Activated naive CD8-positive, alpha-beta T cell treated with anti-CD3 and anti-CD28 coated beads, Interleukin-2, amount 50 U/mL, for 24 hours (primary cell): ENCODE results near the gene GRK1.

Experiments used
- ATAC-seq: fragments of 150-1000 bp; cut with Tn5 transposase; one replicate; pipeline ENCODE4 v1.10.0; 2021
- DNase-seq: peaks from one replicate; pipeline ENCODE4 v3.0.0; 2021
- H3K27ac Mint-ChIP-seq: one replicate; pipeline ENCODE4 v1.8.0; 2021; ENCODE audit warnings: mild to moderate bottlenecking, mixed read lengths
- H3K27me3 Mint-ChIP-seq: one replicate; pipeline ENCODE4 v1.8.0; 2021; ENCODE audit warnings: mixed read lengths
- H3K36me3 Mint-ChIP-seq: one replicate; pipeline ENCODE4 v1.8.0; 2021; ENCODE audit warnings: low read depth, mixed read lengths
- H3K4me1 Mint-ChIP-seq: one replicate; pipeline ENCODE4 v1.8.0; 2021; ENCODE audit warnings: mixed read lengths
- H3K4me3 Mint-ChIP-seq: one replicate; pipeline ENCODE4 v1.8.0; 2021; ENCODE audit warnings: mild to moderate bottlenecking, moderate library complexity, mixed read lengths
- H3K9me3 Mint-ChIP-seq: one replicate; pipeline ENCODE4 v1.8.0; 2021; ENCODE audit warnings: mixed read lengths

GRK1 gene

DNA sequence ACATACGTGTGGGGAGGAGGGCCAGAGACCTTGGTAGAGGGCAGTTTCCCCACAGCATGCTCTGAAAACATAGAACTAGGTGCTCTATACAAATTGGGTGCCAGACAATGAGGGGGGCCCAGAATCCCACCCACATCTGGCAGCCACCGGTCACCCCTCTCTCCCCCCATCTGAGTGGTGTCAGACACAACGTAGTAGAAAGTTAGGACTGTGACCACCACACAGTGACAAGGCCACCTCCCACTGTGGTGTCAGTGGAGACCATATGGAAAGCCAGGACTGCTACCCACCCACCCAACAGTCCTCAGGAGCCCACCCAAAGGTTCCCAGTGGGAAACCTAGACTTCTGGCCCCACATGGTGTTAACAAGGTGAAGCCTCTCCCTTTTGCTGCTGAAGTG is 7.0 kb upstream of the GRK1 start:
- Mint-ChIP-seq H3K4me3 (no peak overlapping the region), H3K4me1 (no peaks in the 10 kb centered on the region), H3K36me3 (no peaks in the 10 kb centered on the region), H3K27me3 (no peaks in the 10 kb centered on the region), H3K27ac (no peak overlapping the region), H3K9me3 (peaks cover 9% of the 10 kb centered on the region)
- no peak for DNase-seq
- ATAC-seq: no peak

DNA sequence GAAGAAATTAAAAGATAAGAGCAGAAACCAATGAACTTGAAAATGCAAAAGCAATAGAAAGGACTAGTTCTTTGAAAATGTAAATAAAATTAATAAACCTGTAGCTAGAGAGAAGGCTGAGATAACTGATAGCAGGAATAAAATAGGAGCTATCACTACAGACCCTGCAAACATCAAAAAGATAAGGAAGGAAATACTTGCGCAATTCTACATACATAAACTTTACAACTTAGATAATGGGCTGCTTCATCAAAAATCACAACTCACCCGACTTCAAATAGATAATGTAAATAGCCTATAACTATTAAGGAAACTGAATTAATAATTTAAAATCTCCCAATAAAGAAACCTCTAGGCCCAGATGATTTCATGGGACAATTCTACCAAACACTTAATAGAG is 5.5 kb upstream of the GRK1 start:
- H3K4me3 Mint-ChIP-seq: no peak overlapping the region
- no peak for ATAC-seq
- H3K9me3 Mint-ChIP-seq: peaks cover 9% of the 10 kb centered on the region
- H3K36me3 Mint-ChIP-seq: no peaks in the 10 kb centered on the region
- no peak for DNase-seq
- no peak overlapping the region for H3K27ac Mint-ChIP-seq
- H3K27me3 Mint-ChIP-seq: no peaks in the 10 kb centered on the region
- H3K4me1 Mint-ChIP-seq: no peaks in the 10 kb centered on the region

- no peak overlapping the region for H3K4me3 Mint-ChIP-seq
- peaks cover 9% of the 10 kb centered on the region for H3K9me3 Mint-ChIP-seq
- H3K4me1 Mint-ChIP-seq: no peaks in the 10 kb centered on the region
Observed at GRCh38 chr13:113663934-113664333, 3.1 kb upstream of the GRK1 start.

GRCh38 chr13:113664751-113665596 is 2.0 kb upstream of the GRK1 start:
- ATAC-seq (no peak), DNase-seq (no peak)
- Mint-ChIP-seq H3K4me1 (no peaks in the 10 kb centered on the region), H3K9me3 (peaks cover 9% of the 10 kb centered on the region), H3K27me3 (no peaks in the 10 kb centered on the region), H3K4me3 (no peak overlapping the region), H3K36me3 (no peaks in the 10 kb centered on the region), H3K27ac (no peak overlapping the region)

More at GRCh38 chr13:113663934-113664333, 3.1 kb upstream of the GRK1 start:
- no peak overlapping the region for H3K27ac Mint-ChIP-seq
- H3K27me3 Mint-ChIP-seq: no peaks in the 10 kb centered on the region
- no peak for ATAC-seq
- H3K36me3 Mint-ChIP-seq: no peaks in the 10 kb centered on the region
- no peak for DNase-seq

DNA sequence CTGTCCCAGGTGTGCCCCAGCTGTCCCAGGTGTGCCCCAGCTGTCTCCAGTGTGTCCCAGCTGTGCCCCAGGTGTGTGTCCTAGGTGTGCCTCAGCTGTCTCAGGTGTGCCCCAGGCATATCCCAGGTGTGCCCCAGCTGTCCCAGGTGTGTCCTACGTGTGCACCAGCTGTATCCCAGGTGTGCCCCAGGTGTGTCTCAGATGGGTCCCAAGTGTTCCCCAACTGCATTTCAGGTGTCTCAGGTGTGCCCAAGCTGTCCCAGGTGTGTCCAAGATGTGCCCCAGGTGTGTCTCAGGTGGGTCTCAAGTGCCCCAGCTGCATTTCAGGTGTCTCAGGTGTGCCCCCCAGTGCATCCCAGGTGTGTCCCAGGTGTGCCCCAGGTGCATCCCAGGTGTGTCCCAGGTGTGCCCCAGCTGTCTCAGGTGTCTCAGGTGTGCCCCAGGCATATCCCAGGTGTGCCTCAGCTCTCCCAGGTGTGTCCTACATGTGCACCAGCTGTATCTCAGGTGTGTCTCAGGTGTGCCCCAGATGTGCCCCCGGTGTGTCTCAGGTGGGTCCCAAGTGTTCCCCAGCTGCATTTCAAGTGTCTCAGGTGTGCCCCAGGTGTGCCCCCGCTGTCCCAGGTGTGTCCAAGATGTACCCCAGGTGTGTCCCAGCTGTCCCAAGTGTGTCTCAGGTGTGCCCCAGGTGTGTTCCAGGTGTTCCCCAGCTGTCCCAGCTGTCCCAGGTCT is 1.3 kb upstream of the GRK1 start:
- H3K4me1 Mint-ChIP-seq: no peaks in the 10 kb centered on the region
- no peak overlapping the region for H3K27ac Mint-ChIP-seq
- no peaks in the 10 kb centered on the region for H3K27me3 Mint-ChIP-seq
- ATAC-seq (no peak), DNase-seq (no peak)
- H3K9me3 Mint-ChIP-seq: peaks cover 9% of the 10 kb centered on the region
- H3K36me3 Mint-ChIP-seq: no peaks in the 10 kb centered on the region
- H3K4me3 Mint-ChIP-seq: no peak overlapping the region

DNA sequence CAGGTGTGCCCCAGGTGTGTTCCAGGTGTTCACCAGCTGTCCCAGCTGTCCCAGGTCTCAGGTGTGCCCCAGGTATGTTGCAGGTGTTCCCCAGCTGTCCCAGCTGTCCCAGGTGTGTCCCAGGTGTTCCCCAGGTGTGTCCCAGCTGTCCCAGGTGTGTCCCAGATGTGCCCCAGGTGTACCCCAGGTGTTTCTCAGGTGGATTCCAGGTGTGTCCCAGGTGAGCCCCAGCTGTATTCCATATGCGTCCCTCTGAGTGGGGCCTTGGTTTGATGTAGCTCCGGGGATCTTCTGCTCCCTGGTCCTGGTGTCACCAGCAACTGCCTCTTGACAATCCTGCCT is 719 bp upstream of the GRK1 start:
- ATAC-seq (no peak), DNase-seq (no peak)
- Mint-ChIP-seq H3K27ac (no peak overlapping the region), H3K9me3 (peaks cover 5% of the 10 kb centered on the region), H3K27me3 (no peaks in the 10 kb centered on the region), H3K36me3 (no peaks in the 10 kb centered on the region), H3K4me3 (no peak overlapping the region), H3K4me1 (no peaks in the 10 kb centered on the region)

- no peaks in the 10 kb centered on the region for H3K36me3 Mint-ChIP-seq
- H3K4me1 Mint-ChIP-seq: peaks cover 3% of the 10 kb centered on the region
Observed at GRCh38 chr13:113667771-113668490, 912 bp downstream of the GRK1 start.

GRCh38 chr13:113668491-113668971 is 1.5 kb downstream of the GRK1 start:
- DNase-seq (no peak), ATAC-seq (no peak)
- Mint-ChIP-seq H3K4me3 (no peak overlapping the region), H3K27me3 (peaks cover 2% of the 10 kb centered on the region), H3K9me3 (peaks cover 4% of the 10 kb centered on the region), H3K36me3 (no peaks in the 10 kb centered on the region), H3K4me1 (peaks cover 3% of the 10 kb centered on the region), H3K27ac (no peak overlapping the region)

More at GRCh38 chr13:113667771-113668490, 912 bp downstream of the GRK1 start:
- H3K9me3 Mint-ChIP-seq: peaks cover 4% of the 10 kb centered on the region
- H3K27ac Mint-ChIP-seq: no peak overlapping the region
- H3K4me3 Mint-ChIP-seq: no peak overlapping the region
- H3K27me3 Mint-ChIP-seq: peaks cover 2% of the 10 kb centered on the region
- ATAC-seq (no peak), DNase-seq (no peak)

DNA sequence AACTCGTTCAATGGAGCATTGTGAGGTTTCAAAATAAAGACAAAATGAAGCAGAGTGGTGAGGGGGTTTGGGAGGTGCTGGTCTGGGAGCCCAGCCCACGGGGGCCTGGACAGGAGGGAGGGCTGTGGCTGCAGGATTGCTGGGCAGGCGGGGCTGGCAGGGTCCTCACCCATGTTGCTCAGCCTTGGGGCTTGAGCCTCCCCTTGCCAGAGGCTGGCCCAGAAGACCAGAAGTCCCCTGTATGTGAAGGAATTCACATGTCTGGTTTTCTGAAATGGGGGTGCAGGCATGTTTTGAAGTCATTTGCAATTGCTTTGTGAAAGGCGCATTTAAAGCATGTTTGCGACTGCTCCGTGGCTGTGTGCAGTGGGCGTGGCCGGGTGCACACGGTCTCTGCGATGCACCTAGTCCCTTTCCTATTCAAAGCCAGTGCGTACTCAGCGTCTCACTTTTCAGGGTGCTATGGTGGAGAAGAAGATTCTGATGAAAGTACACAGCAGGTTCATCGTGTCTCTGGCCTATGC is 2.3 kb downstream of the GRK1 start:
- H3K36me3 Mint-ChIP-seq: no peaks in the 10 kb centered on the region
- H3K27me3 Mint-ChIP-seq: peaks cover 2% of the 10 kb centered on the region
- peaks cover 4% of the 10 kb centered on the region for H3K9me3 Mint-ChIP-seq
- H3K4me1 Mint-ChIP-seq: peaks cover 3% of the 10 kb centered on the region
- no peak overlapping the region for H3K27ac Mint-ChIP-seq
- no peak overlapping the region for H3K4me3 Mint-ChIP-seq
- DNase-seq: no peak
- no peak for ATAC-seq

- no peaks in the 10 kb centered on the region for H3K36me3 Mint-ChIP-seq
- no peak overlapping the region for H3K4me3 Mint-ChIP-seq
- DNase-seq (no peak), ATAC-seq (peak; percentile 4)
- no peak overlapping the region for H3K27ac Mint-ChIP-seq
- peaks cover 4% of the 10 kb centered on the region for H3K9me3 Mint-ChIP-seq
- peaks cover 2% of the 10 kb centered on the region for H3K27me3 Mint-ChIP-seq
- peaks cover 3% of the 10 kb centered on the region for H3K4me1 Mint-ChIP-seq
Observed at GRCh38 chr13:113669755-113670341, 2.8 kb downstream of the GRK1 start.

DNA sequence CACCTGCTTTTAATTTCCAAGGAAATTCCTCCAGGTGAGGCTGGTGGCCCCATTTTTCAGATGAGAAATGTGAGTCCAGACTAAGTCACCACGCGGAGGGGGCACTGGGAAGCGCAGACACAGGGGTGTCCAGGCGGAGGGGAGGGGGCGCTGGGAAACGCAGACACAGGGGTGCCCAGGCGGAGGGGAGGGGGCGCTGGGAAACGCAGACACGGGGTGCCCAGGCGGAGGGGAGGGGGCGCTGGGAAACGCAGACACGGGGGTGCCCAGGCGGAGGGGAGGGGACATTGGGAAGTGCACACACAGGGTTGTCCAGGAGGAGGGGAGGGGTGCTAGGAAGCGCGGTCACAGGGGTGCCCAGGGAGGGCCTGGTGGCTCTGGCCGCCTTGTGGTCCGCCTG is 3.5 kb downstream of the GRK1 start:
- Mint-ChIP-seq H3K27ac (no peak overlapping the region), H3K36me3 (no peaks in the 10 kb centered on the region), H3K4me1 (peaks cover 3% of the 10 kb centered on the region), H3K9me3 (peaks cover 4% of the 10 kb centered on the region), H3K4me3 (no peak overlapping the region), H3K27me3 (peaks cover 2% of the 10 kb centered on the region)
- DNase-seq (no peak), ATAC-seq (no peak)

GRCh38 chr13:113671066-113672001 is 4.3 kb downstream of the GRK1 start:
- ATAC-seq (no peak), DNase-seq (no peak)
- no peak overlapping the region for H3K27ac Mint-ChIP-seq
- peaks cover 2% of the 10 kb centered on the region for H3K27me3 Mint-ChIP-seq
- no peak overlapping the region for H3K4me3 Mint-ChIP-seq
- H3K4me1 Mint-ChIP-seq: peaks cover 3% of the 10 kb centered on the region
- peaks cover 4% of the 10 kb centered on the region for H3K9me3 Mint-ChIP-seq
- no peaks in the 10 kb centered on the region for H3K36me3 Mint-ChIP-seq

GRCh38 chr13:113672002-113672651 is 5.1 kb downstream of the GRK1 start:
- DNase-seq (no peak), ATAC-seq (no peak)
- H3K27me3 Mint-ChIP-seq: peaks cover 2% of the 10 kb centered on the region
- H3K4me3 Mint-ChIP-seq: no peak overlapping the region
- H3K9me3 Mint-ChIP-seq: peaks cover 4% of the 10 kb centered on the region
- H3K4me1 Mint-ChIP-seq: peaks cover 3% of the 10 kb centered on the region
- peak overlapping the region; percentile 68 for H3K27ac Mint-ChIP-seq
- no peaks in the 10 kb centered on the region for H3K36me3 Mint-ChIP-seq
